ENCODE data around the gene NCKIPSD.

The NCKIPSD gene

GRCh38 chr3:48686538-48687219 is 964 bp upstream of the NCKIPSD start:
- TF ChIP-seq EZH2 (optimal IDR thresholded peaks at IDR 0.05; ENCODE audit: low read depth, low read length) (no peak), EZH2phosphoT487 (IDR thresholded peaks at IDR 0.05; ENCODE audit: low read length) (no peak)
- TF ChIP-seq, protein P1, sequence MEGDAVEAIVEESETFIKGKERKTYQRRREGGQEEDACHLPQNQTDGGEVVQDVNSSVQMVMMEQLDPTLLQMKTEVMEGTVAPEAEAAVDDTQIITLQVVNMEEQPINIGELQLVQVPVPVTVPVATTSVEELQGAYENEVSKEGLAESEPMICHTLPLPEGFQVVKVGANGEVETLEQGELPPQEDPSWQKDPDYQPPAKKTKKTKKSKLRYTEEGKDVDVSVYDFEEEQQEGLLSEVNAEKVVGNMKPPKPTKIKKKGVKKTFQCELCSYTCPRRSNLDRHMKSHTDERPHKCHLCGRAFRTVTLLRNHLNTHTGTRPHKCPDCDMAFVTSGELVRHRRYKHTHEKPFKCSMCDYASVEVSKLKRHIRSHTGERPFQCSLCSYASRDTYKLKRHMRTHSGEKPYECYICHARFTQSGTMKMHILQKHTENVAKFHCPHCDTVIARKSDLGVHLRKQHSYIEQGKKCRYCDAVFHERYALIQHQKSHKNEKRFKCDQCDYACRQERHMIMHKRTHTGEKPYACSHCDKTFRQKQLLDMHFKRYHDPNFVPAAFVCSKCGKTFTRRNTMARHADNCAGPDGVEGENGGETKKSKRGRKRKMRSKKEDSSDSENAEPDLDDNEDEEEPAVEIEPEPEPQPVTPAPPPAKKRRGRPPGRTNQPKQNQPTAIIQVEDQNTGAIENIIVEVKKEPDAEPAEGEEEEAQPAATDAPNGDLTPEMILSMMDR (IDR thresholded peaks at IDR 0.05; ENCODE audit: low read length) = no peak
- no peaks in the 10 kb centered on the region; the same call in 1 of the 2 replicates for H3K36me3 ChIP-seq (replicated peaks; ENCODE audit: insufficient read depth, low read length)
- peak overlapping the region; percentile 75 for H3K4me2 ChIP-seq (ENCODE audit: low read depth, low read length)
- peak overlapping the region; percentile 98 for H3K4me3 ChIP-seq (ENCODE audit: low read length)
- peaks cover 28% of the 10 kb centered on the region for H3K79me2 ChIP-seq (ENCODE audit: low read length)
- no peaks in the 10 kb centered on the region for H3K9me2 ChIP-seq (replicated peaks; ENCODE audit: insufficient read depth, low read length)
- H3F3A ChIP-seq (ENCODE audit: insufficient read depth, low read length) = peaks cover 4% of the 10 kb centered on the region
- no peaks in the 10 kb centered on the region for H3K9me3 ChIP-seq (replicated peaks; ENCODE audit: insufficient read depth, low read length)
- no peaks in the 10 kb centered on the region for H4K20me1 ChIP-seq (ENCODE audit: insufficient read depth, low read length)
- peak overlapping the region; percentile 84; the same call in 1 of the 2 replicates for H3K9ac ChIP-seq (ENCODE audit: low read length)
- peaks cover 5% of the 10 kb centered on the region; the same call in 1 of the 2 replicates for H3K4me1 ChIP-seq (ENCODE audit: low read length)
- no peak for DNase-seq
- H3K27ac ChIP-seq (ENCODE audit: low read length) = no peak overlapping the region
- no peaks in the 10 kb centered on the region for H3K27me3 ChIP-seq (replicated peaks; ENCODE audit: insufficient read depth, low read length)
- peak overlapping the region; percentile 90 for H2AFZ ChIP-seq (ENCODE audit: low read length)

GRCh38 chr3:48685293-48685602 is 467 bp downstream of the NCKIPSD start:
- Histone ChIP-seq H3K9ac (ENCODE audit: low read length) (peak overlapping the region; percentile 84), H3F3A (ENCODE audit: insufficient read depth, low read length) (peaks cover 4% of the 10 kb centered on the region), H3K4me2 (ENCODE audit: low read depth, low read length) (peak overlapping the region; percentile 84), H3K9me2 (replicated peaks; ENCODE audit: insufficient read depth, low read length) (no peaks in the 10 kb centered on the region), H4K20me1 (ENCODE audit: insufficient read depth, low read length) (no peaks in the 10 kb centered on the region), H3K4me3 (ENCODE audit: low read length) (peak overlapping the region; percentile 98), H3K36me3 (replicated peaks; ENCODE audit: insufficient read depth, low read length) (no peaks in the 10 kb centered on the region; the same call in 1 of the 2 replicates), H3K27ac (ENCODE audit: low read length) (peak overlapping the region; percentile 78; the same call in 1 of the 2 replicates), H3K79me2 (ENCODE audit: low read length) (peaks cover 28% of the 10 kb centered on the region), H3K4me1 (ENCODE audit: low read length) (peaks cover 5% of the 10 kb centered on the region; the same call in 1 of the 2 replicates), H3K9me3 (replicated peaks; ENCODE audit: insufficient read depth, low read length) (no peaks in the 10 kb centered on the region), H2AFZ (ENCODE audit: low read length) (peak overlapping the region; percentile 80), H3K27me3 (replicated peaks; ENCODE audit: insufficient read depth, low read length) (no peaks in the 10 kb centered on the region)
- DNase-seq = no peak
- TF ChIP-seq EZH2phosphoT487 (IDR thresholded peaks at IDR 0.05; ENCODE audit: low read length) (no peak), EZH2 (optimal IDR thresholded peaks at IDR 0.05; ENCODE audit: low read depth, low read length) (no peak)
- TF ChIP-seq, protein P1 (IDR thresholded peaks at IDR 0.05; ENCODE audit: low read length) = no peak

DNA sequence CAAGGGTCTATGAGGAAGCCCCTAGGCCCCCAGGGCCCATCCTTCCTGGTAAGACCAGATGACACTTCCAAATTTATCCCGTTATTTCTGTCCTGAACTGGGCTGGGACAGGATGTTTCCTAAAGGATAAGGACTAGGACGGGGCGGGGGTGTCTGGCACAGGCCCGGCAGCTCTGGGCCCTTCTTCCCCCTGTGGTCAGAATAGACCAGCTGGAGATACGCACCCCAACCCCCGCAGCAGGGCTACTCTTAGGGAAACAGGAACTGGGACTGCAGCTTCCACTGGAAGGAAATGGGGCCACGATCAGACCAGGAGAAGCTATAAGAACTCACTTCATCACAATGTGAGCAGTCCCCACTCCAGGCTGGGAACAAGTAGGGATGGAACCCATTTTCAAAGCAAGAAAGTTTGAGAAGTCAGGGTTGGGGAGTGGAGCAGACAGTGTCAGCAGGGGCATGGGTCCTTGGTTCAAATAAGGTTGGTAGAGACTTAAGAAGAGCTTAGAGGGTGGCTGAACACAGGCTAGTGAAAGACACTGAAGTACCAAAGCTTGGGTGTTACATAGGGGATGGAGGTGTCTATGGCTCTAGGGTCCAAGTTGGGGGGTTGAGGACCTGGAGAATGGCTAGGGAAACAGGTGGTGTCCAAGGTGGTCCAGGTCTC is 1.1 kb downstream of the NCKIPSD start:
- H2AFZ ChIP-seq (ENCODE audit: low read length) = no peak overlapping the region
- peak overlapping the region; percentile 25; the same call in 1 of the 2 replicates for H3K9ac ChIP-seq (ENCODE audit: low read length)

More for the DNA sequence above, 1.1 kb downstream of the NCKIPSD start:
- H4K20me1 ChIP-seq (ENCODE audit: insufficient read depth, low read length) = no peaks in the 10 kb centered on the region
- H3K27me3 ChIP-seq (replicated peaks; ENCODE audit: insufficient read depth, low read length) = no peaks in the 10 kb centered on the region
- H3F3A ChIP-seq (ENCODE audit: insufficient read depth, low read length) = peaks cover 4% of the 10 kb centered on the region
- H3K27ac ChIP-seq (ENCODE audit: low read length) = no peak overlapping the region
- H3K4me1 ChIP-seq (ENCODE audit: low read length) = peaks cover 5% of the 10 kb centered on the region; the same call in 1 of the 2 replicates
- H3K4me3 ChIP-seq (ENCODE audit: low read length) = peak overlapping the region; percentile 98
- no peaks in the 10 kb centered on the region for H3K9me2 ChIP-seq (replicated peaks; ENCODE audit: insufficient read depth, low read length)
- no peaks in the 10 kb centered on the region for H3K9me3 ChIP-seq (replicated peaks; ENCODE audit: insufficient read depth, low read length)
- DNase-seq = peak; percentile 19
- peak overlapping the region; percentile 73 for H3K4me2 ChIP-seq (ENCODE audit: low read depth, low read length)
- TF ChIP-seq, protein P1 (IDR thresholded peaks at IDR 0.05; ENCODE audit: low read length) = no peak
- no peak for TF ChIP-seq EZH2phosphoT487 (IDR thresholded peaks at IDR 0.05; ENCODE audit: low read length)
- H3K79me2 ChIP-seq (ENCODE audit: low read length) = peaks cover 28% of the 10 kb centered on the region
- peaks cover 2% of the 10 kb centered on the region; the same call in 1 of the 2 replicates for H3K36me3 ChIP-seq (replicated peaks; ENCODE audit: insufficient read depth, low read length)
